Ramos (cell line): ENCODE results near the gene ADAMTS4.

Source experiments
- in situ Hi-C: fragments of 300-500 bp; cut with MboI; formaldehyde crosslinking; loops from one replicate; pipeline ENCODE4 v1.14.3; 2022; ENCODE audit warnings: low sequenced_read_pairs; ENCODE audit not compliant: unreplicated experiment

Gene ADAMTS4, protein sequence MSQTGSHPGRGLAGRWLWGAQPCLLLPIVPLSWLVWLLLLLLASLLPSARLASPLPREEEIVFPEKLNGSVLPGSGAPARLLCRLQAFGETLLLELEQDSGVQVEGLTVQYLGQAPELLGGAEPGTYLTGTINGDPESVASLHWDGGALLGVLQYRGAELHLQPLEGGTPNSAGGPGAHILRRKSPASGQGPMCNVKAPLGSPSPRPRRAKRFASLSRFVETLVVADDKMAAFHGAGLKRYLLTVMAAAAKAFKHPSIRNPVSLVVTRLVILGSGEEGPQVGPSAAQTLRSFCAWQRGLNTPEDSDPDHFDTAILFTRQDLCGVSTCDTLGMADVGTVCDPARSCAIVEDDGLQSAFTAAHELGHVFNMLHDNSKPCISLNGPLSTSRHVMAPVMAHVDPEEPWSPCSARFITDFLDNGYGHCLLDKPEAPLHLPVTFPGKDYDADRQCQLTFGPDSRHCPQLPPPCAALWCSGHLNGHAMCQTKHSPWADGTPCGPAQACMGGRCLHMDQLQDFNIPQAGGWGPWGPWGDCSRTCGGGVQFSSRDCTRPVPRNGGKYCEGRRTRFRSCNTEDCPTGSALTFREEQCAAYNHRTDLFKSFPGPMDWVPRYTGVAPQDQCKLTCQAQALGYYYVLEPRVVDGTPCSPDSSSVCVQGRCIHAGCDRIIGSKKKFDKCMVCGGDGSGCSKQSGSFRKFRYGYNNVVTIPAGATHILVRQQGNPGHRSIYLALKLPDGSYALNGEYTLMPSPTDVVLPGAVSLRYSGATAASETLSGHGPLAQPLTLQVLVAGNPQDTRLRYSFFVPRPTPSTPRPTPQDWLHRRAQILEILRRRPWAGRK

DNA sequence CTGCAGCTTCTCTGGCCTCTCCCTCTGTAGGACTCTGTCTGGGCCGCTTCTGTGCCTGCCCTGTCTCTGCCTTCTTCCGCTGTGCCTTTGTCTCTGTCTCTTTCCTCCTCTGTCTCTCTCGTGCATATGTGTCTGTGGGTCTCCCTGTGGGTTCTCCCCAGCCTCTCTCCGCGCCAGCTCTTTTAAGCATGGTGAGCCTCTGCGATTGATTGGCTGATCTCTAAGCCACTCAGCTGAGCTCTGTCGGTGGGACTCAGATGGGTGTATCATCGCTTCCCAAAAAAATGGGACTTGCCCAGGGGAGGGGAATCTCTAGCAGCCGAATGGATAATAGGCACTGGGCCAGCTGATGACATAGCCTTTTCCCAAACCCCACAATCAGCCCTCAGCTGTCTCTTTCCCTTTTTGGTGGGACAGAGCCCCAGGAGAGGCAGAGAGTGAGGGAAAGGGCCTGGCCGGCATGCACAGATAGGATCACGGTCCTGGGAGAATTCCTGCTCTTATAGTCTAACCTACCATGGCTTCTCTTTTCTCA is at the start of gene ADAMTS4:
TSS of gene ADAMTS4 (minus strand) at position 158 of the 535 bp plus-strand sequence. CDS start 427 bp downstream, outside the sequence.
- in situ Hi-C loops = no loop called here

- in situ Hi-C loops = no loop called here
These were observed 46.0 kb upstream of the ADAMTS4 start for GRCh38 chr1:161244888-161245287.

DNA sequence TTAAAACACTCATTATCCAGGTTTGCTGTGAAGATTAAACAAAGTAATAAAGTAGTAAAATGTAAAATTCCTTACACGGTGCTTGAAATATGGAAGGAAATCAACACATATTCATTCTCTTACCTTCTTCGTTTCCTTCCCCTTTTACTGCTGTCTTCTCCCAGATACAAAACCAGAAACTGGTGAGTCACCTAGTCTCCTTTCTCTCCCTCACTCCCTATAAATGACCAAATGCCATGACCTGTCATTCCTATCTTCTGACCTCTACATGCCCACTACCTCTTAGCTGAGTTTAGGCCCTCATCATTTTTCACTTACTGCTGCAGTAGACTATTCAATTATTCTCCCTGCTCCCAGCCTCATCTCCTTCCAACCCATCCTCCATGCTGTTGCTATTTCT is 43.5 kb upstream of the ADAMTS4 start:
- in situ Hi-C loops = no loop called here

DNA sequence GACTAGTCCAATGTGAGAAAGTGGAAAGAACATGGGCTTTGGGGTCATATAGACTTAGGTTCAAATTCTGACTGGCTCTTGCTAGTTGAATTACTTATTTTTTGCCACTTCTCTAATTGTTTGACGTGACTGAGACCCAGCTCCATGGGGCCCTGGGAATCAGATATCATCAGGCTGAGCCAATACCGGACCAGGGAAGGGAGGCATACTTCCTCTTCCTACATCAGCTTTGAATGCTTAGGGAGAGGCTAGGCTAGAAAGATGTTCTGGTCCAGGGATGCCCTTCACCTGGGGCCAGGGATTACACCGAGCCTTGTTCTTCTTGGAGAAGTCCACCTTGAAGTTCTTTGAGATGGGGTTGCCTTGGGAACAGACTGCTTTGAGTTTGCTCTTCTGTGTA is 42.8 kb upstream of the ADAMTS4 start:
- in situ Hi-C loops = no loop called here

GRCh38 chr1:161238039-161238473 is 39.2 kb upstream of the ADAMTS4 start, which contains the start of gene NR1I3:
NR1I3 (minus strand) TSS chr1:161238203; CDS start chr1:161236565, 1,638 bp downstream.
- in situ Hi-C loops = no loop called here

DNA sequence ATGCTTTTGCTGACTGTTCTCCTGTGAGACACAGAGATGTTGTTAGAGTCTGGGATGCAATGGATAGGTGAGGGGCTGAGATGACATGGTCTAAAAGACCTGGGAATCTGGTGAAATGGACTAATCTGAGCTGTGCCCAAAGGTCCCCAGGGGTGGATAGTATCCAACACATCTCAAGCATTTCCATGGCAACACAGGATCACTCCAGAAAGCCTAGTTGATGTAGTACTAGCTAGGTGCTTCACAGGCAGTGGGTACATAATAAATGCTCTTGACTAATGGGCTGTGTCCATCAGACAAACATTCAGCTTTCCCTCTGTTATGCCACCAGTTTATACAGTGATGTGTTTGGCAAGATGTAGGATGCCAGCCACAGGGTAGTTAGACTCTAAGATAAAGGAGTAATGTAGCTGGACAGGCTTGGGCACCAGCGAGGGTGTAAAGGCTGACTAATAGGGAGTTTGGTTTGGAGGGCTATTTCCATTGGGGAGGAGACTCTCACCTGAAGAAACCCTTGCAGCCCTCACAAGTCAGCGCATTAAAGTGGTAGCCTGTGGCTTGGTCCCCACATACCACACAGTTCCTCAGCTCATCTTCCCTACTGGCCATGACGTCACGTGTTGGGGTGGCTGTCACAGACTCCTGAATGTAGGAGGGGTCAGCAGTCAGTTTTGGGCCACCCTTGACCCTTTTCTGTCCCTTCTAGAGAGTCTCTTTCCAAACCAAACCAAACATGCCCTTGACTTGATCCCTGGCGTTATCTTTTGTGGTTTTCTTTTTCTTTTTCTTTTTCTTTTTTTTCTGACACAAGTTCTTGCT is 37.3 kb upstream of the ADAMTS4 start:
- in situ Hi-C loops = no loop called here

GRCh38 chr1:161233102-161233501 is 34.2 kb upstream of the ADAMTS4 start:
- in situ Hi-C loops = no loop called here

- in situ Hi-C loops = no loop called here
These were observed 31.9 kb upstream of the ADAMTS4 start for GRCh38 chr1:161230762-161231161.

DNA sequence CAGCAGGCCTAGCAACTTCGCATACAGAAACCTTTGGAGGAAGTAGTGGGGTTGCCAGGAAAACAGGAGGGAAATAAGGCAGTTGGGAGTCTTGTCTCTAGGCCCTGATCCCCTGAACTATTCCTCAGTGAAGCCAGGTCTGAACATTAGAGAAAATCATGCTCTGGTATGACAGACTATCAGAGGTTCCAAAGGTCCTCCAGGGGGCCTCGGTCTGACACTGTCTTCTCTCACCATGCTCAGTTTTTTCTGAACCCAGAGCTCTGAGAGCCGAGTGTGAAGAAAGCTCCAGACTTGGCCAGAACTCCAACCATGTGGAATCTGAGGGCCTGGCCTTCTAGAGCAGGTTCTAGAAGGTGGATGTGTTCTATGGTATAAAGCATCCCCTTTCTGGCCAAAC is 31.0 kb upstream of the ADAMTS4 start:
- in situ Hi-C loops = loop anchor here (5.0 to 10.0 kb wide), 2 partner anchors 62 to 155 kb away; no protein-coding TSS in a partner anchor

DNA sequence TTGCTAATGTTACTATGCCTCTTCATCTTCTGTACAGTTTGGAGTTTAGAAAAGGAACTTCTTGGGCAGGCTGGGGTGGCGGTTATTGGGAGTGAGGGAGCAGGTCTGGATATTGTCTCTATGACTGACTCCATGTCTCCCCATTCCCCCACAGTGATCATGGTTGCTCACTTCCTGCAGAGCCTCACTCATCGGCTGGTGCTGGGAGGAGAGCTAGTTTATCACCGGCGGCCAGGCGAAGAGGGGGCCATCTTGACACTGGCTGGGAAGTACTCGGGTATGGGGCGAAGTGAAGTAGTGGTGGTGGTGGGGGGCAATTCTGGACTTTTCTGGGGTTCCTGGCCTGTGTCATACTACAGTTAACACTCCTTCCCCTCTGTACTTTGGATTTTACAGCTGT is 29.2 kb upstream of the ADAMTS4 start:
- in situ Hi-C loops = loop anchor here (5.0 to 10.0 kb wide), 2 partner anchors 64 to 157 kb away; no protein-coding TSS in a partner anchor

DNA sequence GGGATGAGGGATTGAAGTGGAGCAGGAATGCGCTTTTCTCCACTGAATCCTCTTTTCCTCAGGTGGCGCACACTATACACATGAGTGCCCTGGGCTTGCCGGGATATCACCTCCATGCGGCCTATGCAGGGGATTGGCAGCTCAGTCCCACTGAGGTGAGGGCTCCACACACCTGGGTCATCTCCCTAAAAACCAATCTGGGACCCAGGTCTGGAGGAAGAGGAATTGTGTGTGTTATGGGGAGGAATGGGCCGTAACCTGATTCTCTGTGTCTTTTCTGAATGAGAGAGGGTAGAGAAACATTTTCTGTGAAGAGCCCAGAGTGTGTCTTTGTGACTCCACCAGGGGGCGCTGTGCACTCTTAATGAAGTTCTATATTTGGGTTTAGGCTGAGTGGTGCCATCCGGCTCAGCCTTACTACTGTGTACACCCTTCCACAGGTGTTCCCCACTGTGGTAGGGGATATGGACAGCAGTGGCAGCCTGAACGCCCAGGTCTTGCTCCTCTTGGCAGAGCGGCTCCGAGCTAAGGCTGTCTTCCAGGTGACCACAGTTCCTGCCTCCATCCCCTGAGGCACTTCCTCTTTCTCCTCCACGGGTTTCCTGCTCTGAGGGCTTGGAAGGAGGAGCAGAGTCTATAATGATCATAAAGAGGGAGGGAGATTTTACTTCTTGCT is 28.5 kb upstream of the ADAMTS4 start:
- in situ Hi-C loops = loop anchor here (5.0 to 10.0 kb wide), 2 partner anchors 65 to 157 kb away; no protein-coding TSS in a partner anchor

- in situ Hi-C loops = loop anchor here (5.0 to 10.0 kb wide), 2 partner anchors 66 to 158 kb away; no protein-coding TSS in a partner anchor
These were observed 27.9 kb upstream of the ADAMTS4 start for GRCh38 chr1:161226759-161227158.

DNA sequence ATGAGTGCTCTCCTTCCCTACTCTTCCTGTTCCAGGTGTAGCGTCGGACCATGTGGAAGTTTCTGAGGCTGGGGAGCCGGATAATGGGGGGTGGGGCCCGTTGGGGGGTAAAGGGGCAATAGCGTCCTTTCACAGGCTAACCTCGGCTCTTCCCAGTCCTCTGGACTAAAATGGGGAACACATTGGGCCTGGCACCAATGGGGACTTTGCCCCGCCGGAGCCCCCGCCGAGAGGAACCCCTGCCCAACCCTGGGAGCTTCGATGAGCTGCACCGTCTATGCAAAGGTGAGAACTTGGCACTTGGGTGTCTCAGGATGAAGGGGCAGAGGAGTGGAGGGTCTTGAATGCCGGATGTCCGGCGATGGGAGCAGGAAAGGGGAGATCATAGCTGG is 27.5 kb upstream of the ADAMTS4 start:
- in situ Hi-C loops = loop anchor here (5.0 to 10.0 kb wide), 2 partner anchors 66 to 158 kb away; no protein-coding TSS in a partner anchor

GRCh38 chr1:161225534-161226319 is 26.9 kb upstream of the ADAMTS4 start, which contains the start of gene TOMM40L:
TOMM40L (plus strand) TSS chr1:161226060; CDS start chr1:161226490, 430 bp downstream.
- in situ Hi-C loops = loop anchor here (5.0 to 10.0 kb wide), 2 partner anchors 67 to 159 kb away; no protein-coding TSS in a partner anchor

GRCh38 chr1:161225178-161225533 is 26.3 kb upstream of the ADAMTS4 start:
- in situ Hi-C loops = loop anchor here (5.0 to 10.0 kb wide), 2 partner anchors 67 to 160 kb away; no protein-coding TSS in a partner anchor

- in situ Hi-C loops = loop anchor here (5.0 to 25.0 kb wide), 3 partner anchors 68 to 488 kb away; partner anchors contain the start of genes FCRLA and FCRLB
These were observed 25.8 kb upstream of the ADAMTS4 start for GRCh38 chr1:161224695-161225087.

- in situ Hi-C loops = loop anchor here (10.0 to 25.0 kb wide), 2 partner anchors 161 to 488 kb away; partner anchors contain the start of genes FCRLA and FCRLB
These were observed 25.2 kb upstream of the ADAMTS4 start for GRCh38 chr1:161223805-161224694.
